KBM-7 (cell line): ENCODE data around the gene GLRX.
"Not testable (repeated sequence)": the region's sequence is repeated elsewhere in the genome, so short reads cannot be mapped to it uniquely, and the experiment has no call there.

Source experiments
- DNase-seq: peaks from one replicate; pipeline ENCODE4 v3.0.0-alpha.2; 2015
- in situ Hi-C: fragments of 300-500 bp; cut with MboI; formaldehyde crosslinking; loops from 2 replicates; pipeline ENCODE4 v1.14.3; 2020; ENCODE audit warnings: low sequenced_read_pairs, low pct_unique_long_range_greater_than_20kb, mixed read lengths

The GLRX gene

GRCh38 chr5:95857185-95857945 is 34.8 kb upstream of the GLRX start:
- in situ Hi-C loops = loop anchor here (10.0 kb wide), 1 partner anchor 477 kb away; no protein-coding TSS in a partner anchor

GRCh38 chr5:95856501-95856981 is 34.0 kb upstream of the GLRX start:
- in situ Hi-C loops = loop anchor here (10.0 kb wide), 1 partner anchor 478 kb away; no protein-coding TSS in a partner anchor
- no peak for DNase-seq

More at GRCh38 chr5:95857185-95857945, 34.8 kb upstream of the GLRX start:
- DNase-seq = no peak

GRCh38 chr5:95853490-95853889 is 31.0 kb upstream of the GLRX start:
- no peak for DNase-seq
- in situ Hi-C loops = loop anchor here (10.0 kb wide), 1 partner anchor 481 kb away; no protein-coding TSS in a partner anchor

GRCh38 chr5:95852567-95852966 is 30.0 kb upstream of the GLRX start:
- in situ Hi-C loops = loop anchor here (10.0 kb wide), 1 partner anchor 482 kb away; no protein-coding TSS in a partner anchor
- no peak for DNase-seq

DNA sequence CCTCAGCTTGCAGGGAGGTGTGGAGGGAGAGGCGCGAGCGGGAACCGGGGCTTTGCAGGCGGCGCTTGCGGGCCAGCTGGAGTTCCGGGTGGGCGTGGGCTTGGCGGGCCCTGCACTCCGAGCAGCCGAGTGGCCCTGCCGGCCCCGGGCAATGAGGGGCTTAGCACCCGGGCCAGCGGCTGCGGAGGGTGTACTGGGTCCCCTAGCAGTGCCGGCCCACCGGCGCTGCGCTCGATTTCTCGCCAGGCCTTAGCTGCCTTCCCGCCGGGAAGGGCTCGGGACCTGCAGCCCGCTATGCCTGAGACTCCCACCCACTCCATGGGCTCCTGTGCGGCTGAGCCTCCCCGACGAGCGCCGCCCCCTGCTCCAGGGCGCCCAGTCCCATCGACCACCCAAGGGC is 28.6 kb upstream of the GLRX start:
- in situ Hi-C loops = loop anchor here (10.0 kb wide), 1 partner anchor 484 kb away; no protein-coding TSS in a partner anchor

DNA sequence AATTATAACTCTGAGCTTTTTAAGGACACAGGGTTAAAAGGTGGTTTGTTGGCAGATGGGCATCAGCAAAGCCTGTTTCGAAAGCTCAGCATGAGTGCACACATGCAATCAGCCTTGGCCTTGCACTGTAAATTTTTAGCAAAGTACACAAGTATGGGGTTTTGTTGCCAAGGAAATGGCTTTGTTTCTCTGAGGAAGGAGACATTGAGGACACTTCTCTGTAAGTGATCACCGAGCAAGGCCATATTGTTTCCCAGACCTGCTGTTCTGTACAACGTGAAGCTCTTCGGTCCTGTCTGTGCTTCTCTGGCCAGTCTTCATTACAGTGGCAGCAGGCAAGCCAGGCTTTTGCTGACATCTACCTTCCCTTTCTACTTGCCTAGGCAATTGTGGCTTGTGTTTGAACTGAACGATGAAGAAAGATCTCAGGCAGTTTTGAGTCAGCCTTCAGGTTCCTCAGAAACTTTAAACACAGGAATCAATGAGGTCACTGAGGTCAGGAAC is 27.9 kb upstream of the GLRX start:
- in situ Hi-C loops = loop anchor here (10.0 kb wide), 1 partner anchor 484 kb away; no protein-coding TSS in a partner anchor
- no peak for DNase-seq

More for the DNA sequence above, 28.6 kb upstream of the GLRX start:
- not testable (repeated sequence) for DNase-seq

DNA sequence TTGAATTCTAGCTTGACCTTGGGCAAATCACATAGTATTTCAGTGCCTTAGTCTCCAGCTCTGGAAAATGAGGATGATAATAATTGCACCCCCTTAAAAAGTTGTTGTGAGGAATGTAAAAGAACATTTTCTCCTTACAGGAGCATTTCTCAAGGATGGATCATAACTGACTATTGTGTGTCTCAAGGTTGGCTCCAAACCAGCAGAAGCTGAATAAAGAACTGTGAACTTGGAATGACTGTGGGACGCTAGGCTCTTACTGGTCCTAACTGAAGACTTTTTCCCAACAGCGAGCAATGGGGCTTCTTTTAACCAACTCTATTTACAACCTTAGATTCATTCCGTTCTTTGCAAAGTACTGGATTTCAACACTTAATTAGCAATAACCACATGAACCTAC is 26.2 kb upstream of the GLRX start:
- in situ Hi-C loops = loop anchor here (25.0 kb wide), 1 partner anchor 186 kb away; no protein-coding TSS in a partner anchor
- DNase-seq = no peak

DNA sequence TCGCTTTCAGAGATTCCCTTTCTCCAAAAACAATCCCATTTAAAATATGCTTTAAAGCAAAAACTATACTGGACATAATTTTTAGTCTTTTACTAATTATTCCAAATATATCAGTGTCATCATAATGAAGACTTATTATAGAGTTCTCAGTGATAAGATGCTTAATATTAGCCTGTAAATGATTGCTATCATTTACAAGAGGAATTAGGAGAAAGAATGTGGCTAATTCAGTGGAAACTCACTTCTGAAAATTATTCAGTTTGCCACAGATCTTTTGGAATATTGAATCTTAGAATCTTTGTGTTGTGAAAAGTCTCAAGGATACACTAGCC is 24.7 kb upstream of the GLRX start:
- in situ Hi-C loops = loop anchor here (25.0 kb wide), 1 partner anchor 185 kb away; no protein-coding TSS in a partner anchor
- no peak for DNase-seq

DNA sequence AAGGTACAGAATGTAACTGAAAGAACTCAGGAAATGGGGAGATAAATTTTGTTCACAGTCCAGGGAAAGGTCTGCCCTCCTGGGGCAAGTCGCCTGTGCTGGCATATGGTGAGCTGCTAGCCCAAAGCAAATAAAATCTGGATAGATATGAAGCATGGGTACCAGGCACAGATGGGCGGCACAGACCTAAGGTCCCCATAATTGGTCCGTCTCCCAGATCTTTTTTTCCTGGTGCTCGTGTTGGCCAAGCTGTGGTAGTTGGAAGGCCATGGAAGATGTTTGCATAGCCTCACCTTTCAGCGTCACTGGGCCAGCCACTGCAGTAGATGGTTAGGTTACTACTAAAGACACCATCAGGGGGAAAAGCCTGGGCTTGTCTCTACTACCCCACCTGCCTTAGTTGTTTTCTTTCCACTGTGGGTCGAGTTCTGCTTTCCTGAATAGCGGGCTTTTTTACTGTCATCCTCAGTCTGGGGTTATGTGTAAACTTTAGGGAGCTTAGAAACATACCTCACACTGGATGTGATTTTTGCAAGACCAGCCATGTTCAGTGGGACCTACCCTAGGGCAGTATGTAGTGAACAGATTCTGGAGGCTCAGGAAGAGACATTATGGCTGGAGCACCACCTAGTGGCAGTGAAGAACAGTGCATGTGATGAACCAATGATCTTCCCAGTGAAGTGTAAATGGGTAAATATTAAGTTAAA is 24.2 kb upstream of the GLRX start:
- in situ Hi-C loops = loop anchor here (25.0 kb wide), 1 partner anchor 184 kb away; no protein-coding TSS in a partner anchor
- DNase-seq = peak; percentile 75

DNA sequence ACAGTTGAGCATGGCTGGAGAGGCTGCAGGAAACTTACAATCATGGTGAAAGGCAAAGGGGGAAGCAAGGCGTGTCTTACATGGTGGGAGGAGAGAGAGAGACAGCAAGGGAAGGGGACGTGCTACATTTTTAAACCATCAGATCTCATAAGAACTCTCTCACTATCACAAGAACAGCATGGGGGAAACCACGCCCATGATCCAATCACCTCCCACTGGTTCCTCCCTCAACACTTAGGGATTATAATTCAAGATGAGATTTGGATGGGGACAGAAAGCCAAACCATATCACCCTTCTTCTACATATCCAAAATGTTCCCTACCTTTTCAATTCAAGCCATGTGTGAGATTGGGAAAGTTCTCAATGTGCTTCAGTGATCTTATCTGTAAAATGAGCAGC is 22.9 kb upstream of the GLRX start:
- in situ Hi-C loops = loop anchor here (25.0 kb wide), 1 partner anchor 183 kb away; no protein-coding TSS in a partner anchor
- DNase-seq = no peak

DNA sequence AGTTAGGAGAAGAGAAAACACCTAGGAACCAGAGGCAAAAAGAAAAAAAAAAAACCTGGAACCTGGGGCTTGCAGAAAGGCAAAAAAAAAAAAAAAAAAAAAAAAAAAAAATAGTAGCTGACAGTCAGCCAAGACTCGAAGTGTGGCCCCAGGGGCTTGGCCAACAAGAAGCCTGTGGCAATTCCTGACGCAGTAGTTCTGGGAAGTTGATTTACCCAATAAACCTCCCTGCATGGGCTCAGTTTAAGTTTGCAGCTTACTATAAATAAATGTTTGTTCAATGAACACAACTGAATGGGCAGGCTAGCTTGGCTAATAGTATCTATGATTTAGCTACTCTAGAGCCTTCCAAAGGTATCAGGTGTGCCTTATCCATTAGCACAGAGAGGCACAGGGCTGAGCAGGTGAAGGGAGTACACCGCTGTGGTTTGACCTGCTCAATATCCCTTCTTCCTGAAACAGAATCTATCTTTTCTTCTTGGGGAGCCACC is 21.3 kb upstream of the GLRX start:
- in situ Hi-C loops = loop anchor here (25.0 kb wide), 1 partner anchor 181 kb away; no protein-coding TSS in a partner anchor

DNA sequence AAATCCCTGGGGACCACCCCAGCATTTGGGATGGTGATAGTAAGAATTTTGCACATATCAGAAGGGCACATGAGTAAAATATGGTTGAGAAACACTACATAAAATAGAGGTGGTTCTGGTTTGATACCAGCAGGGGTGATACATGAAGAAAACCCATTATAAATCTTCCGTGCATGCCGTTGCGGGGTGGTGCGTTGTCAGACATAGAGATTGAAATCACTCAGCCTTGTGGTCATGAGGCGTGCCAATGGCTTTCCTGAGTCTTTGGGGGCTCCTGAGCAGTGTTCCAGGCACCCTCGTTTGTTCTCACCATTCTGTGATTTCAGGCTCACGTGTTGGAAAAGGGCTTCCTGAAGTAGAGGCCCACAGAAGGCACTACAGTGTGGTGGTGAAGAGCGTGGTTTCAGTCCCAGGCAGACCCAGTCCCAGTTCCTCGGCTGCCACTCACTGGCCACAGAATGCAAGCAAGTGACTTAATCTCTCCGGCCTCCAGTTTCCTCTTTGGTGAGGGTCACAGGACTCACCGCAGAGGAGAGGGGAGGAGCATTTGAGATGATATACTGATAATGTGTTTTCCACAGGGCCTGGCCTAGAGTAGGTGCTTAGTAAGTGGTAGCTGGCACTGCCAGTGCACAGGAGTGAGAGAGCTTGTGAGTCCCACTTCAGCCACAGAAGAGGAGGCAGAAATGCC is 20.5 kb upstream of the GLRX start:
- peak; percentile 95 for DNase-seq
- in situ Hi-C loops = loop anchor here (25.0 kb wide), 1 partner anchor 181 kb away; no protein-coding TSS in a partner anchor

More for the DNA sequence above, 21.3 kb upstream of the GLRX start:
- DNase-seq = no peak

DNA sequence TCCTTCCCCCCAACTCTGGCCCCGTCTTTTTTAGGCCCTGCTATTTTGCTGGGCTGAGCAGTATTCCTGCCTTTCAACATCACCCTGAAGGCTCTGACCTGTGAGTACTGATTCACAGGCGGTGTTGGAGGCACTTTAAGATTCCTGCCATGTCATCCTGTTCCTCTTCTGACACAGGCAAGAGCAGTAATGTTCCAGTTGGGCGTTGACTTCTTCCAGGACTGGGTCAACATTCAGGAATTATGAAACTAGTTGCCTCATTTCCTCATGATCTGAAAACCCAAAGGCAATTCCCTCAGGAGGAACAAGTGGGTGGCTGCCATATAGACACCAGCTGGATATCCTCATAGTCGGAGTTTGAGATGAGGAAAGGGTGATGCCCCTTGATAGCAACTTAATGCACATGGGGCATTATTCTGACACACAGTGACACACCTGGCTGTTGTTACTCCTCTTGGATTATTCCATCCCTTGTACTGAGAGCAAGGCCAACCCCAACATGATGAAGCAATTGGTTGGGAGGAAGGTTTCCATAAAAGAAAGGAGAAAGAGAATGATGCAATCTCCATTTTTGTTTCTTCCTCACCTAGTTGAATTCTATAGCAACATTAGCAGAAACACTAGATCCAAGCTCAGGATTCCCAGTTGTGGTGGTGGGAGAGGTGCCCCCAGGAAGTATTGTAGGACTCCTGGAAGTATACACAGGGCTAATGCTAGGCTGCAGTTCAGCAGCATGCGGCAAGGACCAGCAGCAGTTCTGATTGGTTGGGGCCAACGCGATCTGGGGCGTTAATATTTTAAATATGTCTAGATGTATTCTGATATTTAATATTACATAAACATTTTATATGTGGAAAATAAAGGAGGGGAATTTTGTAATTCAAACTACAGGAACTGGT is 19.6 kb upstream of the GLRX start:
- in situ Hi-C loops = loop anchor here (25.0 kb wide), 1 partner anchor 180 kb away; no protein-coding TSS in a partner anchor
- no peak for DNase-seq

- in situ Hi-C loops = loop anchor here (25.0 kb wide), 1 partner anchor 179 kb away; no protein-coding TSS in a partner anchor
- DNase-seq = no peak
Measured at GRCh38 chr5:95840956-95841705, 18.6 kb upstream of the GLRX start.

- in situ Hi-C loops = loop anchor here (25.0 kb wide), 1 partner anchor 177 kb away; no protein-coding TSS in a partner anchor
- DNase-seq = no peak
Measured at GRCh38 chr5:95839658-95840057, 17.1 kb upstream of the GLRX start.

DNA sequence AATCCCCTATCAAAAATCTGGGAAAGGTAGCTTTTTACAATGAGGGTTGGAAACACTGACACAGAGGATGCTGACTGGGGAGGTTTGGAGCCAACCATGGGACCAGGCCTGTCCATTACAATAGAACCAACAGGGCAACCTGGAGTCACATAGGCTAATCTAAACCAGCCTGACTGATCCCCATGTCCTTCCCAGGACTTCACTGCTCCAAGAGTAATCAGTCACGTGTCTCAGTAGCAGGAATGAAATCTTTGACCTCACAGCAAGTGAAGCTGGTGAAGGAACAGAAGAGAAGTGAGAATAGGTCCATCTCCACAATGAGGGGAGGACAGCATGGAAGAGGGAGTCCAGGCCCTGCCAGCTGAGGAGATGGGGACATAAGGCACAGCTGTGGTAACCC is 16.0 kb upstream of the GLRX start:
- in situ Hi-C loops = loop anchor here (25.0 kb wide), 1 partner anchor 176 kb away; no protein-coding TSS in a partner anchor
- no peak for DNase-seq

- in situ Hi-C loops = loop anchor here (25.0 kb wide), 1 partner anchor 176 kb away; no protein-coding TSS in a partner anchor
Measured at GRCh38 chr5:95838001-95838520, 15.5 kb upstream of the GLRX start.

More at GRCh38 chr5:95838001-95838520, 15.5 kb upstream of the GLRX start:
- DNase-seq = no peak
